Kasumi-1 (cell line): Measurements from ENCODE around the gene CDK6.
A peak's percentile ranks its signal among the peaks of the same experiment; 100 is the strongest.

Experiments used
- DNase-seq, 2 experiments: peaks; one replicate each; lab custom pipeline; 2025; lab: John Stamatoyannopoulos, UW

CDK6 gene

GRCh38 chr7:92708111-92709042 is 128.0 kb downstream of the CDK6 start:
- no peak for DNase-seq

DNA sequence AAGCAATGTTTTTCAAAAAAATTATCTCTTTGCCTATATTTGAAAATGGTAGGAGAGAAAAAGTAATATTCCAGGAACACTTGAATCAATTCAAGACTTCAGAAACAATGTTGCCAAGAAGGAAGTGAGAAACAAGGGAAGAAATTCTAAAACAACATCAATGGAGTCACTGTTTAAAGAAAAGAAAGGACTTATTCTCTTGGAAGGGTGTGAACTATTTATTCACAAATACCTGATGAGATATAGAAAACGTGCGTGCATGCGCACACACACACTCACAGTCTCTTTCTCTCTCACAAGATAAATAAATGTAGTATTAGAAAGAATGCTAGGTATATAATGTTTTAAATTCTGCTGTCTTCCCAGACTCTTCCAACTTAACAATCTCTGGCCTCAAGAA is 128.9 kb downstream of the CDK6 start:
- DNase-seq: no peak

DNA sequence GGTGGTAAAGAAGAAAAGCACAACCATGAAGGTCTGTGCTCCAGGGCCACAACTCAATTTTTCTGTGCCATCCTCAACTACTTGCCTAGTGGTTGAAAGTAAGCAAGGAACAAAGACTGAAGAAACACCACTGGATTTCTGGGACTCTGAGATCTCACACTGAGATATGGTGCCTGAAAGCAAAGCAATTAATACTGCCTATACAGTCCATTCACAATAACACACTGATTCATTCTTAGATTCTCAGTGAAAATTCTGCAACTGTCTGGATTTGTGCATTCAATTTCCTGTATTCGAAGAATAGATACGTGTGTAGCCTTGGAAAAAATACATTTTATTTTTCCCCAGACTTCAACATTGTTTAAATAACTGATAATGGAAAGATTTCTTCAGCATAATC is 129.8 kb downstream of the CDK6 start:
- DNase-seq: no peak

DNA sequence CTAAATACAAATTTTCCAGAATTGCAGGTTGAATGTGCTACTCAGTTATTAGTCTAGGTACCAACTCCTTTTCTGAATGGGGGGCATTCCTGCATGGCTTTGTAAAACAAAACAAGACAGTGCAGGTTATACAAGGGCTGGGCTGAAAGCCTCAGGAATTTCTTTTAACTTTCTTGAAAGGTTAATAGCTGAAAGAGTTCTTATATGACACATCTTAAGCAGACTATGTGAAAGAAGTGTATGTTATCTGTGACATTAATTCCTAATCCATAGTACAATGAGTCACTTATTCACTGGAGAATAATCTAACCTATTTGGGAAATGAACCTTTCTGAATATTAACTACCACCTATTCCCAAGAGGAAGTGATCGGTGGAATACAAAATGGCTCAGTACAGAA is 130.5 kb downstream of the CDK6 start:
- DNase-seq: no peak

GRCh38 chr7:92704858-92705257 is 131.5 kb downstream of the CDK6 start:
- DNase-seq: no peak

DNA sequence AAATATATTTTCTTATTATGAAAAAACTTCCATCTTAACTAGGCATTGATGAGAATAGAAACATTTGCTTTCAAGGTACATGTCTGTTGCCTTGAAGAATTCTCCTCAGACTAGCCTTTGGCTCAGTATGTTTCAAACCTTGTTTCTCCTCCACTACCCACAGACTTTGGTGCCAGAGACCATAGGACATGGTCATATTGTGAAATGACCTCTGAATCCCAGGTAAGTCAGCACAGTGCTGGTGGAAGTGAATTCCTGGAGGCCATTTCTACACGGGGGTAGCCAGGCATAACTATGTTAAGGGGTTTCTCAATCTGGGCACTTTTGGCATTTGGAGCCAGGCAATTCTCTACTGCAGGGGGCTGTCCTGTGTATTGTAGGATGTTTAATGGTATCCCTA is 133.8 kb downstream of the CDK6 start:
- no peak for DNase-seq

- DNase-seq: no peak
These were observed 136.3 kb downstream of the CDK6 start for GRCh38 chr7:92699966-92700514.

DNA sequence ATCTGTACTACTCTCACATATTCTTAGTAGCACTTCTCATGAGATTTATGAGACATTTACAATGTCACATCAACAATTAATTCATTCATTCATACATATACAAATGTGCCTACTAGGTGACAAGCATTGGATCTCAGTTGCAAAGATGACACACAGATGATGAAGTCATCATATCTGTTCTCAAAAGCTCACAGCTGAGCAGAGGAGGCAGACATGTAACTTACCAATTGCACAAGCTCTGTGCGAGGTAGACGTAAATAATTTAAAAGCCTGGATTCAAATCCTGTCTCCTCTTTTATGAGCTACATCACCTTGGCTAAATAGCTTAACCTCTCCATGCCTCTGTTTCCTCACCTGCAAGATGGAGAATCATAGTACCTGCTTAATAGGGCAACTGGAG is 136.8 kb downstream of the CDK6 start:
- DNase-seq: no peak

DNA sequence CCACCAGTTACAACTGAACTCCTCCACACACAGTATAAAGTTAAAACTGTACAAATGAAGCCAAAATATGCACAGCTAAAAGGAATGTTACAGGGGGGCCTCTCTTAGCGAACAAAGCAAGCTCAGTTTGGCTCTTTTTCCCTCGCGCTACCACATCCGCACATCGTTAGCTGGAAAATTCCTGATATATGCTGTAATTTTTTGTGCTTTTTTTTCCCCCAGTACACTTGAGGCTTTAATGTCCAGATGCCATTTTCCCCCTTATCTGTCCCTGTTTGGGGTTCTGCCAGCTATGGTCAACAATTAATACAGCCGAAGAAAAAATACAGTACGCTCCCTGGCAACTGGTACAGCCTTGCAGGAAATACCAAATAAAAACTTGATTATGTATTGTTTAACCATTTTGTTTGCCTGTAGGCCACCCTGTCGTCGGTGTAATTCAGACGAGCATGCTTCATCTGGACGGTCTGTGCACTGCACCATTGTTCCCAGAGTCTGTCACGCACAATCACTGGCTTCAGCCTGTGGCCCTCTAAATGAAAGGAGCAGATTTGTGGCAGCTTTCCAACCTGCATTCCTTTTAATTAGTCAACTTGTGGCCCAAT is 138.0 kb downstream of the CDK6 start:
- DNase-seq: no peak

- DNase-seq: no peak
These were observed 139.0 kb downstream of the CDK6 start for GRCh38 chr7:92697414-92697813.

- DNase-seq: no peak
These were observed 139.4 kb downstream of the CDK6 start for GRCh38 chr7:92697012-92697411.

DNA sequence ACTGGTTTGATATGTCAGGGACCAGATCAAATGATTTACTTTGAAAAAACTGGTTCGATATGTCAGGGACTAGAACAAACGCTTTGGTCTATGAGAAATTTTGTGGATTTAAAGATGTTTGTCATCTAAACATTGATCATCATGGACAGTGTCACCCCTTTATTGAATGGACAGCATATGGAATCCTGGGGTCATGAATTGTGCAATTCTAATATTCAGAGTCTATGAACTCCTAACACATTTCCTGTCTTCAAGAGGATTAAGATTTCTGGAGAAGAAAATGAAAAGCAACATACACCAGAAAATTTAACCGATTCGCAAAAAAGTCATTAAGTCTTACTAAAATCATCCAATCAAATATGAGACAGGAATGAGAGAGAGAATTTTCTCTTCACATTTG is 139.8 kb downstream of the CDK6 start:
- DNase-seq: no peak

- no peak for DNase-seq
These were observed 140.8 kb downstream of the CDK6 start for GRCh38 chr7:92695308-92696261.

DNA sequence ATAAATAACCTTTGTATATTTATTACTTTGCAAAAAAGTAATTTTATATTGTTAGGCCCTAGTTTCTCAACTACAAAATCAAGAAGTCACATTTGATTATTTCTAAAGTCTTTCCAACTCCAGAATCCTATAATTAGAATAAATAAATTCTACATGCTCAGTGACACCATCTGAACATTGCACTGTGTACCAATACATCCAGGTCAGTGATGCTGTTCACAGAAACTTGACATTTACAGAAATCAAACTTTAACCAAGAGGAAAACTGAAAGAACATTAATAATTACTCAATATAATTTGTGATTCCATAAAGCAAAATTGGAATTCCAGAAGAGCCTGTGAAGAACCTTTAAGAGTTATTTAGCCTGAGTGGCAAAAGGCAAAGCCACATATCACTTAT is 142.2 kb downstream of the CDK6 start:
- DNase-seq: no peak

DNA sequence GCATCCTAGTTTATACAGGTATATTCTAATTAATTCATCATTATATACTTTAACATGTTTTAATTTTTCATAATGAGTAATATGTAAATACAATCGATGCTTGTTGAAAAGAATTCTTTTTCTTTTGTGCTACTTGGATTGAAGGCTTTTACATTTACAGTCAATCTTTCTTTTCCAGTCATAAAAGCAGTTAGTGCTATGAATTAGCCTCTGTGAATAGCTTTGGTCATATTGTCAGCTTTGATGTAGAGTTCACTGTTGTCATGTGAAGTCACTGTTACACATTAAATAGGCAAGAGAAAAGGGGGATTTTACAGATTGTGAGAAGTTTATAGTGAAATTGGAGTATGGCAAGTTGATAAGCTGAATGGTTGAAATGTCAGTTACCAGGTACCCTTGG is 142.9 kb downstream of the CDK6 start:
- DNase-seq: no peak

DNA sequence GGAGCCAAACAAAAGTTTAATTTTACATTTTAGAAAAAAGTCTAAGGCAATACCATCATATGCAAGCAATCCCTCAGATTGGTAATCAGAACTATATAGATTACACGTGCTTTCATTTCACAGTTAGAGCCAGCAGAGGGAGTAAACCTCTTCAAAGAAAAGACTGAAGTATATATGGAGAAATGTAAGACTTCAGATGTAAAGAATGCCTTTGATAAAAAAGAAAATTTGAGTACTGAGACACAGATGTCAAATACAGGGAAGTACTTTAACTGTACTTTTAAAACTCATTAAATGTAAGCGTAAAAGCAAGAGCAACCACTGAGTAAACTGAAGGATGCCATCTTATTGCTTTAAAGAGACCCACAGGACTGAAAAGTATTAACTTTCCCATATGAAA is 144.8 kb downstream of the CDK6 start:
- DNase-seq: peak; percentile 84 to 86

DNA sequence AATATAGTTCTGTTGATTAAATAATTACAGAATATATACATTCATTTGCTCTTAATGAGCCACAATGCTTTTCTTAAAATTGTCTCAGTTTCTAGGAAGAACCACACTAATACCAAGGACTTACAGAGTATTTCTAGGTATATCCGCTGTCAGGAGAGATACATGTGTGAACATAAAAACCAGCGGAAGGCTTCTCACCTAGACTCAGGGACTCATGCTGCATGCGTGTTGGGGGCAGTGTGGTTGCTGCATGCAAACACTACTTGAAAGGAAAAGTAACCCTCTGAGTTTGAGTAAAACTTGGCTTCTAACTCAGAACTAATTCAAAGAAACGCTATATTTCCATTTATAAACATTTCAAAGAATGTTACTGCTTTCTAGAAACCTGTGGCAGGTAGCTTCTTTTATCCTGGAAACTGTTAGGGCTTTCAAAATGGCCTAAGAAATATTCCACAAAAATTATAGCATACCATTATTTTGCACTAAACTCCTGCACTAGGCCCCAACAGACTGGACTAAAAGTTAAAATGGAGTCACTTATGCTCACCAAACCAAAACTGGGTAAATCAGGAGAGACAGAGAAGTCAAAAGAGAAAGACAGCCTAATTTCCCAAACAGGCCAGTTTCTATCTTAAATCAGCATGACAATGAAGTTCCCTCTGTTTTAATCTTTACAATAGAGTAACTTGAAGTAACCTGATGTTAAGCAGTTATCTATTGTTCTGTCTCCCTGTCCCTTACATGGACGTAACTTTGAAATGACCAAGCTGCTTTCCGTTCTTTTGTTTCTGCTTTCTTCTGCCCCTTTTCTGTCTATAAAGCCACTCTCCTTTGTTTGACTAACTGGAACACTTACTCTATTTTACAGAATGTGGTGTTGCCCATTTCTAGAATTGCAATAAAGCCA is 151.0 kb downstream of the CDK6 start:
- DNase-seq: no peak

DNA sequence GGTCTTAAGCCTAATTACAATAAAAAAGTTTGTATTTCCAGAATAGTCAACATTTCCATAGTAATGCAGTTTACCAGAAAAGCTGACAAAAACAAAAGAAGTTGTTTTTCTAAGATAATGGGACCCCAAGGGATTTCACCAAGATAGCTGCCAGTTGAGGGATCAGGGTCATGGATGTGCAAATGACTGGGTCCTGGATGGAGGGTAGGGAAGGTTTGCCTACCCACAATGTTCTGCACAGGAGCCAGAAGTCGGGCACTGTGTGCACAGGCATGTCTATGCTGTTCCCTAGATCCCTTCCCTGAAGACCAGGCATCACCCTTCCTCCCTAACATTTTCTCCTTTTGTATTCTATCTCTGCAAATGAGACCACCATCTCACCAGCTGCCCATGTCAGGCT is 152.1 kb downstream of the CDK6 start:
- no peak for DNase-seq

- DNase-seq: no peak
These were observed 153.4 kb downstream of the CDK6 start for GRCh38 chr7:92682903-92683539.

DNA sequence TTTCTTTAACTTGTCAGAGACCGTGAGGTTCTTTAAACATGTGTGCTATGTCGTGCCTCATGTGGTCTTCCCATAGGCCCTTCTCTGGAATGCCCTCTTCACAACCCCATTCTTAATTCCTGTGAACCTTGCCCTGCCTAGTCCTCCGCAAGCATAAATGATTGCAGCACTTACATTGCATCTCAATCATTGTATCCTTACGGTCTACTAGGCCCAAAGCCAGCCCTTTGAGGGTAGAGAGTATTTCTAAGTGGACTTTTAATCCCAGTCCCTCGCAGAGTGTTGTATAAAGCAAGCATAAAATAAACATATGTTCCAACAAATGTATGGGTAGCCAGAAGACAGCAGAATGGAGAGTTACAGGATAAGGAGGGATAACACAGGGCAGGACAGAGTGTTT is 154.0 kb downstream of the CDK6 start:
- no peak for DNase-seq

DNA sequence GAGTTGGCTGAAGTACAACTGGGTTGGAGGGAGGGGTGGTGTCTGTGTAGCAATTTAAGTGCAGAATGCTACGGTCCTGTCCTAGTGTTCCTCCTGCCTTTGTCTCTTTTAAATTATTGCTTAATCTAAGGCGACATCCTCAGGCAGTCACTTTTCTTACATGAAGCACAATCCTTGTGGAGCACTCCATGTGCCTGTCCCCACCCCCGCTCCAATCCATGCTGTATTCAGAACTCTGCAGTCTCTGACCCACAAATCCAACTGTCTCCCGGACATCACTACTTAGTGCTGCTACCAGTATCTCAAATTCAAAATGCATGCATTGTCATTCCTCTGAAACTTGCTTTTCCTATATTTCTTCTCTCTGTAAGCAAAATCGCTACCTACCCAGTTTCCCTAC is 154.7 kb downstream of the CDK6 start:
- no peak for DNase-seq
